GM18499 (cell line): ENCODE measurements around the gene SHROOM3.

Source experiments
- ATAC-seq: cut with Tn5 transposase; IDR thresholded peaks from one replicate; pipeline ENCODE4 v1.9.1; 2021; ENCODE audit warnings: moderate number of reproducible peaks; ENCODE audit not compliant: insufficient read depth, unreplicated experiment

SHROOM3 gene

GRCh38 chr4:76562836-76563453, 127.9 kb downstream of the SHROOM3 start:
- no peak for ATAC-seq

GRCh38 chr4:76563454-76564122, 128.6 kb downstream of the SHROOM3 start:
- ATAC-seq, result no peak

- no peak for ATAC-seq
These were observed 129.3 kb downstream of the SHROOM3 start for GRCh38 chr4:76564123-76564915.

GRCh38 chr4:76568262-76568661, 133.2 kb downstream of the SHROOM3 start:
- ATAC-seq, result no peak

GRCh38 chr4:76569225-76569624, 134.2 kb downstream of the SHROOM3 start:
- no peak for ATAC-seq

GRCh38 chr4:76569706-76570105, 134.7 kb downstream of the SHROOM3 start:
- no peak for ATAC-seq

- ATAC-seq, result no peak
These were observed 135.3 kb downstream of the SHROOM3 start for GRCh38 chr4:76570141-76570973.

- ATAC-seq, result no peak
These were observed 136.2 kb downstream of the SHROOM3 start for GRCh38 chr4:76571274-76571673.

- ATAC-seq, result no peak
These were observed 137.2 kb downstream of the SHROOM3 start for GRCh38 chr4:76572224-76572623.

- no peak for ATAC-seq
These were observed 141.8 kb downstream of the SHROOM3 start for GRCh38 chr4:76576824-76577223.

GRCh38 chr4:76578002-76578560, 143.1 kb downstream of the SHROOM3 start:
- ATAC-seq, result no peak

GRCh38 chr4:76579596-76580375, 144.8 kb downstream of the SHROOM3 start:
- ATAC-seq, result no peak

- ATAC-seq, result no peak
These were observed 146.3 kb downstream of the SHROOM3 start for GRCh38 chr4:76581077-76581962.

GRCh38 chr4:76582074-76582816, 147.2 kb downstream of the SHROOM3 start:
- ATAC-seq, result no peak

- no peak for ATAC-seq
These were observed 147.7 kb downstream of the SHROOM3 start for GRCh38 chr4:76582817-76583087.

GRCh38 chr4:76584241-76585152, 149.5 kb downstream of the SHROOM3 start:
- no peak for ATAC-seq

GRCh38 chr4:76585272-76585671, 150.2 kb downstream of the SHROOM3 start:
- no peak for ATAC-seq
